ENCODE measurements around the gene SYMPK.
"Not testable (repeated sequence)": the region's sequence is repeated elsewhere in the genome, so short reads cannot be mapped to it uniquely, and the experiment has no call there.

SYMPK gene

DNA sequence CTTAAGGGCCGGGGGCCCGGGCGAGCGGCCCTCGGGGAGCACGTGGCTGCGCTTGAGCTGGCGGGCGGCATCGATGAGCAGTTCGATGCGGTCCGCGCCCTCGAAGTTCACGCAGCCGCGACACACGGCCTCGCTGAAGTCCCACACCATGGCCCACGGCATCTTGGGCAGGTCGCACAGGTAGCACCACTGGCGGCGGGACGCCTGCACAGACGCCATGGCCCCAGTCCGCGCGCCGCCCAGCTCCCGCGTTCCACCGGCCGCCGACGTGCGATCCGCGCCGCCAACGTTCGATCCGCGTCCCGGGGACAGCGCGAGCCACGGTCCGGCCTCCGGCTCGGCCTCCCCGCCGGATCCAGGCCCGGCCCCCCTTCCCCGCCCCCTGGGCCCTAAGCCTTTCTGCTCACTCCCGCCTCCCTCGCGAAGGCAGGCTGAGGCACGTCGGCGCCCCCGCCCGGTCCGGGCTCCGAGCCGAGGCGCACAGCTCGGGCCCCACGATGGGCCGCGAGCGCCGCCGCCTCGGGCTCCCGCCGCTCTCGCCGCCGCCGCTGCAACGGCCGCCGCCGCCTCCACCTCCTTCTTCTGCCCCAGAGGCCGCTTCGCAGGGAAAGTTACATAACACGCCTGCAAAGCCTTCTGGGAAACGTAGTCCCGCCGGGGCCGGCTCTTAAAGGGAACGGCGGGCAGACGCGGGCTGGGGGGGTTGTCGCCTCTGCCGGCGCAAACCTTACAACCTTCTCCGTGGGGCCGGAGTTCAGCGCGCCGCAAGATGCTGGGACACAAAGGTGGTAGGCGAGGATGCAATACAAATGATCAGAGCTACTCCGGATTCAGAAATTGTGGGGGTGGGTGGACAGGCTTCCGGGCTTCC lies 22.8 kb upstream of the SYMPK start, which contains the start of gene IRF2BP1:
Gene IRF2BP1 (minus strand): TSS at position 586 of the 871 bp plus-strand sequence. CDS start 367 bp downstream, at position 219.
- DNase-seq: peak; percentile 75

DNA sequence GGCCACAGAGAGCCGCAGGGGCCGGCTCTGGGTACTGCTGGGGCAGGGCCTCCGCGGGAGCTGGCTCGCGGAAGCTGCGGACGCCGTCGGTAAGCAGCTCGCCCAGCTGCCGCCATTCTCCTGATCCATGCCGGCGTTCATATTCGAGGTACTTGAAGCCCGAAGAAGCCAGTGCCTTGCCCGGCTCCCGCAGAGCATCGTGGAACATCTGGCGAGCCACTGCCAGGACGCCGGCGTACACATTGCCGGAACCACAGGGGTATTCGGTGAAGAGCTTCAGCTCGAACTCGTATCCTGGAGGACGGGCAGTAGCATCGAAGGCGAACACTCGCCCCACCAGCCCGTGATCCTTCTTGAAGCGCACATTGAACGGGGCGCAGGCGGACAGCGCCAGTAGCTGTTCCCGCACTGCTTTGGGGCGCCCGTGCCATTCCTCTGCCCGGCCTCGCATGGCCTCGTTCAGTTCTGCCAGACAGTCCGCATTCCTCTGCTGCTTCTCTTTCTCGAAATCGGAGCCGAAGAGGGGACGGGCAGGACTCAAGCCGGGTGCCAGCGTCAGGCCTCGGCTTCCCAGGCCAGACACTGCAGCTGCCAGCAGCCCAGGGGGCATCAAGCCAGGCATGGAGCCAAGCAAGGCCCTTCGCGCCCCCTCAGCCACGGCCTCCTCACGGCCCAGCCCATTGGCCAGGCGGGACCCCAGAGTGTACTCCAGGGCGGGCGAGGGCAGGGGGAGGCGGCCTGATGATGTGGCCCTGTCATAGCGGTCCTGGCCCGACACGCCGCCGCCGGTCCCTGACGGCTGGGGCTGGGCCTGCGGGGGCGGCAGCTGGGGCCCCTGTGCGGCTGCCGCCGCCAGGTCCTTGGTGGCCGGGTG lies 22.0 kb upstream of the SYMPK start:
- no peak for DNase-seq

DNA sequence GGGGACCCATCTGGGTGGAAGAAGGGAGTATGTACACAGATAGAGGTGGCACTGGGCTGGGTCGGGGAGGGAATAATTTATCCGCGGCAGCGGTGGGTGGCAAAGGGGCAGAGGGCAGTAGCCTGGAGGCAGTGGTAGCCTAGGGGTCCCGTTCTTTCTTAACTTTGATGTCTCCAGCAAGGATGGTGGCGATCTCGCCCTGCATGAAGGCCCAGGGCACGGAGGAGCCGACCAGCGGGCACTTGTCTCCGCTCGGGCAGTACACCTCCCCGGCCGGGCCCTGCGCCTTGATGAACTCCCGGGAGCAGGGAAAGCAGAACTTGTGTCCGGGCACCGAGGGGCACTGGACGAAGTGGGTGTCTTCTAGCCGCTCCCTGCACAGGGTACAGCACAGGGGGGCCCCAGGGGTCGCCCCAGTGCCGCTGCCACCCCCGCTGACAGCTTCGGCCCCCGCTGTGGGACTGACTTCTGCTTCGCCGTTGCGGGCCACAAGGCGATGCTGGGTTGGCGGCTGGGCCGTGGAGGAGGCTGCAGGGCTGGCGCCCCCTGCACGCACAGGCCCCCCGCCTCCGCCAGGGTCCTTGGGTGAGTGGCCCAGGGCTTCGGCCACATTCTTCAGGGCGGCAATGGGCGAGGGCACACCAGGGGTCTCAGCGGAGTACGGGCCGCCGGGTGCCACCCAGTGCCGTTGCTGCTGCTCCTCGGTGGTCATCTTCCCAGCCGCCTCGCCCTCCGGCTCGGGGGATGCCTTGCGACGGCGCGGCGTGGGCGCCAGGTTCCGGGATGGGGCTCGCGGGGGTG lies 21.1 kb upstream of the SYMPK start:
- no peak for DNase-seq

DNA sequence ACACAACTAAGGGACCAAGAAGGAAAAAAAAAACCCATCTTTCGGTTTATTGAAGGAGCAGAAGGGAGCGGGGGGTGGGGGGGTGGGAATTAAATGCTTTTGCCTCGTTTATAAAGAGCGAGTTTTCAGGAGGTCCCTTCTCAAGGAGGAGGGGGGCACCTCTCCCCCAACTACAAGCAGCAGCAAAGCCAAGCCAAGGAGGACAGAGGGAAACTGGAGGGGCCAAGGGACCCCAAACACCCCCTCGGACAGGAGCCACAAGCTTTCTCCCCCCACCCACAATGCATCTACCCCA lies 20.6 kb upstream of the SYMPK start:
- no peak for DNase-seq

DNA sequence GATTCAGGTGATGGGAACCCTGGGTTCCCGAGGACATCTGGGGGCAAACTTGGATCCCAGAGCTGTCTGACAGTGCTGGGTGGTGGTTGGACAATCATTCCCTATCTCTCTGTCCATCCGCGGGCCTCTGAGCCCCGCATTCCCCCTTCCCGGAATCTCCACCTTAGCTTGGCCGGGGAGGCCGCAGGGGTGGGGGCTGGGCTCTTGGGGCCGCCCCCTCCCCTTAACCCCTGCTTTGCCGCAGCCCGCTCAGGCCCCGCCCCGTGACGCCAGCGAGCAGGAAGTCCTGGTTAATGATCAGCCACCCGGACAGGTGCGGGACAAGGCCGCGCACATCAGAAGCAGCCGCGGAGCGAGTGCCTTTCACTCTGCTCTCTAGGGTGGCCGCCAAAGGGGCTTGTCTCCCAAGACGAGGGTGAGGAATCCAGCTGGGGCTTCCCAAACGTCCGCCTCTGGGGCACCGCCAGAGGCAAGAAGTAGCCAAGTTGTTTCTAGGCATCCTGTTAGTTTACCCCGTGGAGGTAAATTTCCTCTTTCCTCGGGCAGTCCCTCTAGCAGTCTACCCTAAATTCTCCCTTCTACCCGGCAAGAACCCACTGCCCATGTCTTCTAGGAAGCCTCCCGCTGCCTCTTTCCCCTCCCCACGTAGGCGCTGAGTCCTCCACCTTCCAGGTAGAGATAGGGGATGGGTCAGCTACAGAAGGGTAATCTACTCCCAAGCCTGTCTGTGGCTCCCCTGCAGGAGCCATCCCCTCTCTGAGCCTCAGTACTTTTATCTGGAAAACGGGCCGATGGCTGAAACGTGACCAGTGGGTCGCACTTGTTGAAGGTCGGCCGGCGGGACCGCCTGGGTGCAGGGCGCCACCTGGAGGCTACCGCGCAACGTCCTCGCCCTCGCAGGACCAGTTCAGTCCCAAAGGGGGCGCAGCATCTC lies 20.0 kb upstream of the SYMPK start:
- peak; percentile 53 for DNase-seq

DNA sequence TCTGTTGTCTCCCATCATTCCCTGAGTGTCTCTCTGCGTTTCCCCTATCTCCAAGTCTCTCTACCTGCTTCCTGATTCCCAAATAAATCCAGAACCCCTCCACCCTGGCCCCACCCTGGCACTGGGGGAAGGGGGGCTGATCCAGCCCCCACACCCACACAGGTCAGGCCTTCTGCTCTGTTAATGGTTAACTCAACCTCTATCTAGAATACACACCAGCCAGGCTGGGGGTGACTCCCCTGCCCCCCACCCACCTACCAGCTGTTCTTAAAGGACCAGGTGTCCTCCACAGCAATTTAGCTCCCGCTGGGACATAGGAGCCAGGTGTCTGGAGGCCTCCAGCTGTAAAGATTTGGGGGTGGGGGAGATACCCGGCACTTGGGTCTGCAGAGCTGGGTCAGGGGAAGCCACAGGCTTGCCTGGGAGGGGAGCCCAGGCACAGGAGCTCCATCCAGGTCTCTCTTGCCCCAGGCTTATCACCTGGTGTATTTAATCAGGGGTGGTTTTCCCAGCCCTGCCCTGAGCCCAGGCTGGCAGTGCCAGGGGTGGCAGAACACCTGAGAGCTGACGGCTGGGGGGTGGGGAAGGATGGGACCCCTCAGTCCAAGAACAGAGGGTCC lies 19.1 kb upstream of the SYMPK start:
- DNase-seq: no peak

DNA sequence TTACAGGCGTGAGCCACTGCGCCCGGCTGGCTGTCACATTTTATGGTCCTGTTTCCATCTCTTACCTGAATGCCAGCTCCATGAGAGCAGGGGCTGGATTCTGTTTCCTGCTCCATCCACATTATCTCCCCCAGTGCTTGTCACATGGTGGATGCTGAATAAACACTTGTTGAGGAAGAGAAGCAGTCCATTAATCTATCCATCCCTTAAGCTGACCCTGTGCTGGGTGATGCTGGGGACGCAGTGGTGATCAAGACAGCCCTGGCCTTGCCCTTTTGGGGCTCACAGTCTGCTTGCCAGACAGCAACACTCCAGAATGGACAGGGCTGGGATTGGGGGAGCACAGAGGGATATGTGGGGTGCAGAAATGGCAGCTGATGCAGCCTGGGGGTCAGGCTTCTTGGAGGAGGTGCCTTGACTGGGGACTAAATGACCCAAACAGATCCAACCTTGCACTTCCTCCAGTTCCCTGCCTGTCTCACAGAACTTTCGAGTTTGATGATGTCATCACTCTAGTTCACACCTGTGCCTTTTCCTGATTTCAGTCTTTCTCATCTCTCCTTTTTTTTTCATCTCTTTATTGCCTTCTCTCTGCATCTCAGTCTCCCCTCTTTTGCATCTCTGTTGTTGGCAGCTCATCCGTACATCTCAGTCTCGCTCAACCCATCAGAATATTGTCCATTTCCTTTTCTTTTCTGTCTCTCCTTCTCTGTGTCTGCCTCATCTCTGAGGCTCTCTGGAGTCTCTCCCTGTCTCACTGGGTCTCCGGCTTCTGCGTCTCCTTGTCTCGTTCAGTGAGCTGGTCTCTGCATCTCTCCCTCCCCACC lies 18.3 kb upstream of the SYMPK start:
- DNase-seq: no peak

DNA sequence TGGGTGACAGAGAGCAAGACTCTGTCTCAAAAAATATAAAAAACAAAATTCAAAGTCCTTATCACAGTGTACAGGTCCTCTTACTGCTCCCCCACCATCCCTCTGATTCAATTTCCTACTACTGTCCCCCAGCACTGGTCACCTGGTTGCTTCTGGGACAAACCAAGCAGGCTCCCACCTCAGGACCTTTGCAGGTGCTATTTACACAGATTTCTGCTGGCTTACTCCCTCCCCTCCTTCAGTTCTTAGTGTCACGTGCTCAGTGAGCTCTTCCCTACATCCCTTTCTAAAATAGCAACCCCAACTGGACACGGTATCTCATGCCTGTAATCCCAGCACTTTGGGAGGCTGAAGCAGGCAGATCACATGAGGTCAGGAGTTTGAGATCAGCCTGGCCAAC lies 17.0 kb upstream of the SYMPK start:
- no peak for DNase-seq

DNA sequence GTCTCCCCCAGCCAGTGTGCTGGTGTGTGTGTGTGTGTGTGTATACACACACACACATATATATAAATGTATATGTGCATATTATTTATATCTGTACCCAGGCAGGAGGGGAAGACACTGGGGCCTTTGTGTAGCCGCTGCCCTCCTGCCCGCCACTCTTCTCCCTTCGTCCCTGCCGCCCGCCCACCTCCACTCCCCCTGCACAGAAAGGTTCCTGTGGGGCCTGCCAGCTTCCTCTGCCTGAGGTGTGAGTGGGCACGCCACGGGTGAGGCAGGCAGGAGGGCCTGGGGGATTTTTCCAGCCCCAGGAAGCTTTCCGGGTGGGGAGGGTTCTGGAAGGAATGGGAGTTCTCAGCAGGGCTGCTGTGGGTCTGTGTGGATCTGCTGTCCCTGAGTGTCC lies 16.1 kb upstream of the SYMPK start:
- no peak for DNase-seq

DNA sequence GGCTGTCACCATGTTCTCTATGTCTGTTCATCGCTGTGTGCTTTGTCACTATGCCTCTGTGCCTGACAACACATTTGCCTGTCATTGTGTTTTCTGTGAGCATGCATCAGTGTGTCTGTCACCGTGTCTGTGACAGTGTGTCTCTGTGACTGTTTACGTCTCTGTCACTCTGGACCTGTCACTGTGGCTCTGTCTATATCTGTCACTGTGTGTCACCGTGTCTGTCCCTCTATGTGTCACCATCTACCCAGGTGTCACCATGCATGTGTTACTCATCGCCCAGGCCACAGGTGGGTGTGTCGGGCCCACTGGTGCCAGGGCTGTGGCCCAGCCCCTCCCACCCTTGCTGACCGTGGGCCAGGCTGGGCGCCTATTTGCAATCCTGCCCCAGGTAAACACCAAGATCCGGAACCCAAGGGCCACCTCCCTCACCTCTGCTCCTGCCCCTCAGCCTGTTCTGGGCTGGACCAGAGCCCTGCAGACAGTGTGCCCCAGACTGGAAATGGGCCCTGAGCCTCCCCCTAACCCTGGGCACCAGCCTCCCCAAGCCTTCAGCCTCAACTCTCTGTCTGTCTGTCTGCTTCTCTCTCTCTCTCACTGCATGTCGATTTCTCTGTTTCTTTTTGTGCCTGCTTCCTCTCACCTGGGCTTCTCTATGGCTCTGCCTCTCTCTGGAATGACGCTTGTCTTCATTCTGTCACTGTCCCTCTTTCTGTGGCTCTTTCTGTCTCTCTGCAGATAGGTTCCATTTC lies 15.3 kb upstream of the SYMPK start:
- no peak for DNase-seq

DNA sequence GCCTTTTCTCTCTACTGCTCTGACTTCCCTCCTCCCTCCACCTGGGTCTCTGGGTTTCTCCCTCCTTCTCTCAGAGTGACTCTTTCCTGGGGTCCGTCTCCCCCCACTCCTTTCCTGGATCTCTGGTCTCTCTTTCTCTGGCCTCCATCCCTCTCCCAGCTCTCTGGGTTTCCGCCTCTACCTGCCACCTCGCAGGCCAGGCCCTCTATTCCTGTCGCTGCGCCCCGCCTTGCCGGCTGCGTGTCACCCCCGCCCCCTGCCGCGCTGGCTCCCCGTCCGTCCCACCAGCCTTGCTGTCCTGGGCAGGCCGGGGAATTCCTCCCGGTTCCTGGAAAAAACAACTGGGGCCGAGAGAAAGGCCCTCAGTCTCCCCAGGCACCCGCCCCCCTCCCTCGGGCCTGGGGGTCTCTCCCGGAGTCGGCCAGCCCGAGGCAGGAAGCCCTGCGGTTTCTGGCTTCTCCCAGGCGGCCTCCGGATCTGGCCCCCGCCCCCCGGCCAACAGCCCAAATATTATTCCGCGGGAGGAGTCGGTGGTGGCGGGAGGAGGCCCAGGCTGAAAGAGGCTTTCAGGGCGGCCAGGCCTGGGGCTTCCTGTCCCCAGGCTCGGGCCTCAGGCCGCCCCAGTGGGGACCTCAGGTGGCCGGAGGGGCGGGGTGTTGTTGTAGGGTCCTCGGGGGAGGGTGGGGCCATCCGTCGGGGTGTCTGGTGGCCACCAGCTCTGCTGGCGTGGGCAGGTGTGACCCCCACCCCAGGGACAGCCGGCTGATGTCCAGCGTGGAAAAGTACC lies 13.7 kb upstream of the SYMPK start:
- no peak for DNase-seq

DNA sequence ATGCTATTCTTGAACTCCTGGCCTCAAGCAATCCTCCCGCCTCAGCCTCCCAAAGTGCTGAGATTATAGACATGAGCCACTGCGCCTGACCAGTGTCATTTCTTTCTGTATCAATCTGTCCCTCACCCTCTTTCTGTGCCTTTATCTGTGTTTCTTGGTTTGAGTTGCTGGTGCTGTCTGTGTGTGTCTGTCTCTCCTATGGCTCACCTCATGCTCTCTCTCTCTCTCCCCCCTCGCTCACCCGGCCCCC lies 13.1 kb upstream of the SYMPK start:
- DNase-seq: no peak

DNA sequence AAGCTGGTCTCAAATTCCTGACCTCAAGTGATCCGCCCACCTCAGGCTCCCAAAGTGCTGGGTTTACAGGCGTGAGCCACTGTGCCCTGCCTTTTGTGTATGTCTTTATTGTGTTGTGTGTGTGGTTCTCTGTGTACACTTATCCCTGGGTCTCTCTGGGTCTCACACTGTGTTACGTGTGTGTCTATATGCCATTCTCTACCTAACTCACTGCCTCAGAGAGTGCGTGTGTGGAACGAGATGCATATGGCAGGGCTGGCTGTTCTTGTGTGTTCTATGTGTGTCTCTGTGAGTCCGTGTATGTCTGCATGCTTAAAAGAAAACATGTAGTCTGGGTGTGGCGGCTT lies 11.6 kb upstream of the SYMPK start:
- no peak for DNase-seq

DNA sequence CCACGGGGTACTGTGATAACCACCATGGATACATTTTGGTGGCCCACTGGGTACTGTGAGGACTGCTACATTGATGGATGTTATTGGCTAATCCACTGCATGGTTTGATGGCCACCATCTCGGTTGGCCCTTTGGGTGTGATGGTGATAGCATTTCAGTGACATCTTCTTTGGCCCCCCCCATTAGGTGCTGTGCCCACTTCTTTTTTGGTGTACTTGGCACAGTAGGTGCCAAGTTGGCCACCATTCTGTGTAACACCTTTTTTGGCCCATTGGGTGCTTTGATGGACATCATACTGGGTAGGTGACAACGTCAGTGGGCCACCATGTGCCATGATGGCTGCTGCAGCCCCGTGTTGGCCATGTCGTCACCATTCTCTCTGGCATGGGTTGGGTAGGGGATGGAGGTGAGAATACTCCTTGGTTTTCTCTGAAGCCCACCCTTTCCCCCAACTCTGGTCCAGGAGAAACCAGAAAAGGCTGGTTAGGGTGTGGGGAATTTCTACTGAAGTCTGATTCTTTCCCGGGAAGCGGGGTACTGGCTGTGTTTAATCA lies 10.3 kb upstream of the SYMPK start:
- no peak for DNase-seq

DNA sequence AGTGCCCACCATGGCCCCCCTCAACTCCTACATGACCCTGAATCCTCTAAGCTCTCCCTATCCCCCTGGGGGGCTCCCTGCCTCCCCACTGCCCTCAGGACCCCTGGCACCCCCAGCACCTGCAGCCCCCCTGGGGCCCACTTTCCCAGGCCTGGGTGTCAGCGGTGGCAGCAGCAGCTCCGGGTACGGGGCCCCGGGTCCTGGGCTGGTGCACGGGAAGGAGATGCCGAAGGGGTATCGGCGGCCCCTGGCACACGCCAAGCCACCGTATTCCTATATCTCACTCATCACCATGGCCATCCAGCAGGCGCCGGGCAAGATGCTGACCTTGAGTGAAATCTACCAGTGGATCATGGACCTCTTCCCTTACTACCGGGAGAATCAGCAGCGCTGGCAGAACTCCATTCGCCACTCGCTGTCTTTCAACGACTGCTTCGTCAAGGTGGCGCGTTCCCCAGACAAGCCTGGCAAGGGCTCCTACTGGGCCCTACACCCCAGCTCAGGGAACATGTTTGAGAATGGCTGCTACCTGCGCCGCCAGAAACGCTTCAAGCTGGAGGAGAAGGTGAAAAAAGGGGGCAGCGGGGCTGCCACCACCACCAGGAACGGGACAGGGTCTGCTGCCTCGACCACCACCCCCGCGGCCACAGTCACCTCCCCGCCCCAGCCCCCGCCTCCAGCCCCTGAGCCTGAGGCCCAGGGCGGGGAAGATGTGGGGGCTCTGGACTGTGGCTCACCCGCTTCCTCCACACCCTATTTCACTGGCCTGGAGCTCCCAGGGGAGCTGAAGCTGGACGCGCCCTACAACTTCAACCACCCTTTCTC lies 9.4 kb upstream of the SYMPK start:
- no peak for DNase-seq

DNA sequence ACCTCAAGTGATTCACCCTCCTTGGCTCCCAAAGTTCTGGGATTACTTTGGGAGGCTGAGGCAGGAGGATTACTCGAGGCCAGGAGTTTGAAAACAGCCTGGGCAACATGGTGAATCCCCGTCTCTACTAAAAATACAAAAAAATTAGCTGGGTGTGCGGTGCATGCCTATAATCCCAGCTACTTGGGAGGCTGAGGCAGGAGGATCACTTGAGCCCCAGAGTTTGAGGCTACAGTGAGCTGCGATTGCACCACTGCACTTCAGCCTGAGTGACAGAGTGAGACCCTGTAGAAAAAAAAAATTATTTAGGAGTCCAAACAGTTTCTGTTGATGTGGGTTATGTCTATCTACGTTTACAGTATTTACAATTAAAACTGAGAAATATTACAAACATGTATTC lies 7.9 kb upstream of the SYMPK start:
- DNase-seq: no peak

DNA sequence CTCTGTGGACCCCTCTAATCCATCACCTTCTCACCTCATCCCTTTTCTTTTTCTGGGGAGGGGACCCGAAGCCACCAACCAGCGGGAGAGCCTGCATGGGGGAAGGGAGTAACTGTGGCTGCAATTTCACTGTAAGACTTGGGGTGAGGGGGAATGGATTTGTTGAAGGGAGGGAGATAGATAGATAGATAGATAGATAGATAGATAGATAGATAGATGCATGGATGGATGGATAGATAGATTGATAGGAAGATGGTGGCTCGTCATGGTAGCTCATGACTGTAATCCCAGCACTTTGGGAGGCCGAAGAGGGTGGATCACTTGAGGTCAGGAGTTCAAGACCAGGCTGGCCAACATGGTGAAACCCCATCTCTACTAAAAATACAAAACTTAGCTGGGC lies 4.3 kb upstream of the SYMPK start:
- DNase-seq: not testable (repeated sequence)

Data from NCI-H2029 treated with DMSO at 0.1 percent for 48 hours (cell line).